AG08396 (cell line): ENCODE results near the gene EFNB2.

Source experiments
- DNase-seq: peaks from one replicate; pipeline ENCODE4 v3.0.0; 2012; ENCODE audit warnings: low spot score, mixed read lengths

The EFNB2 gene

DNA sequence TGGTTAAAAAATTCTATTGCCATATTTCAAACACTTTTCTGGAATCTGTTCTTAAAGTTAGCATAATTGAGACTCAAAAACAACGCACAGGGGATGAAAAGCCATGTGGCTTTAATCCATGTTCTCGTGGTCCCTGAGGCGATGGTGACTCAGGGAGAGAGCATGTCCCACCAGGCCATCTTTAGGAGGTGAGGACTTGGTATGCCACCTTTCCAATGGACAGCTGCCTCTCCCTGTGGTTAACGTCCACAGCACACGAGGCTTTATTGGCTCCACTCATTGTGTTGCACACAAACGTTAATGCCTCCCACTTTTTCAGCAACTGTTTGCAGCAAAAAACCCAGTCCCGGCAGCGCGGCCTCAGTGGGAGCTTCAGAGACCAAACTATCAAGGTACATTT lies 51.4 kb downstream of the EFNB2 start:
- no peak for DNase-seq

DNA sequence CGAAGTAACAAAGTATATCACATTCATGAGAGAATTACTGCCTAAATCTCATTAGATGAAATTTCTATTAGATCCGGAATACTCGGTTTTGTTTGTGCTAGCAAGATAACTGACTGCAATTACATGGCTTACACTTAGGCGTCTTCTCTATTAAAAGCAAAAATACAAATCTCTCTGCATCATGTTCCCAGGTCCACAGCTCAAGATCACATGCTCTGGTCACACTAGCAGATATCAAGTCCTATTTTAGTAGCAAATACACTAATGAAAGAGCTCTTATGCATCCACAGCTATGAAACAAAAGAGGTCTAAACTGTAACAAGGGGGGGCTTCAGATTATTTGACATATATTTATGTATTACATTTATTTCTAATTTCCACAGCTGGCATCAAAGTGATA lies 53.5 kb downstream of the EFNB2 start:
- DNase-seq = no peak

DNA sequence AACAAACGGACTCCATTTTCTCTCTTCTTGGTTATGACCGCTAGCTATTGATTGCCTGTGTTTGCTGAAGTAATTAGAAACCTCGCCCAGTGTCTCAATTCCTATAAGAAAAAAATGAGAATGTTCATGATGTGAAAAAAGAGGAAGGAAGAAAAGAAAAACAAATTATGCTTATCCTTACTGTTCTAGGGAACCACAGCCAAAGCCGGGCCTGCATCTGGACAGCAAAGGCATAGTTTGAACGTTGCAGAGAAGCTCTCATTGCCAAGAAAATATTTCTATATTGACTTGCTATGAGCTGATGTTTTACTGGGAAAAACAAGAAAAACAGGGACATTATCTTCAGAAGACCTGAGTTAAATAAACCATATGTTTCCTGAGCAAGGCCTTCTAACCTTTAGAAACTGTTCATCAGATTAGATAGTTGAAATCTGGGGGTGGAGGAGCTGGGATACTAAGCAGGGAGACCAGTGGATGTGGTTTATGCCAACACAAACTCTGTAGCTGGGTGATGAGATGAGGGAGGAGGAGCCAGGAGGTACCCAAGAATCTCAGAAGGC lies 55.0 kb downstream of the EFNB2 start:
- DNase-seq = no peak

- DNase-seq = no peak
These were observed 55.5 kb downstream of the EFNB2 start for GRCh38 chr13:106479929-106480328.

GRCh38 chr13:106478116-106478515 lies 57.3 kb downstream of the EFNB2 start:
- DNase-seq = no peak

GRCh38 chr13:106477303-106477702 lies 58.2 kb downstream of the EFNB2 start:
- DNase-seq = no peak

GRCh38 chr13:106475852-106476251 lies 59.6 kb downstream of the EFNB2 start:
- no peak for DNase-seq

GRCh38 chr13:106474912-106475311 lies 60.5 kb downstream of the EFNB2 start:
- no peak for DNase-seq

DNA sequence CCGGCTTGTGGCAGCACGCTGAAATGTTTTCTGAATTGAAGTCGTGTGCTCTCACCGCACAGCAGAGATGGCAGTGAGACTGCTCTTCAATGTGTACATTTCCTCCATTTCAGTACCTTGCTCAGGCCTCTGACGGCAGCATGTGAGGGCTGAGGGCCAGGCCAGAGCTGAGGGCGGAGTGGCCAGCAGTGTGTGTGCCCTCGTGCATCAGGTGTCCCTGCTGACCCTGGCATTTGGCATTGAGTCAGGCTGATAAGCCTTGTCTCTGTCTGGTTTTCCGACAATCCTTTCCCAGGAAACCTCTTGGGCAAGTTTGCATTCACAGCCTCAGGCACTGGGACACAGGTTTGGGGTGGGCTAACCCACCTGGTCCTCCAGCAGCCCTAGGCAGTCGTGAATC lies 62.3 kb downstream of the EFNB2 start:
- DNase-seq = no peak

DNA sequence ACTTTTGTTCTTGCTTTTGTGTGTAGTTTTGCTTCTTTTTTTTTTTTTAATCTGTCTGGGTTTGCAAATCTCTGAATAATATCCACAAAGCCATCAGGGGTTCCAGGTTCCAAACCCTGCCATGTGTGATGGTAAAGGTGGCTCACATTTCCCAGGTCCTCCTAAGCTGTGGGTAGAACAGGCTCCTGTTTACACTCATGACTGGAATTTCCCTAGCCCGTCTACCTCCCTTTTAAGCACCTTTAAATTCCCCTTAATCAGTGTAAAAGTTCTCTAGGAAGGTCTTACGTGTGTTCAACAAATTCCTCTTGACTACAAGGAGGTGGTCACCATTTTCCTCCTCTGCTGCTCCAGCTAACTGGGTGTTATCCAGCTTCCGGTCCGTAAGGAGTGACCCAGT lies 62.8 kb downstream of the EFNB2 start:
- no peak for DNase-seq

GRCh38 chr13:106471957-106472543 lies 63.4 kb downstream of the EFNB2 start:
- peak; percentile 79 for DNase-seq

DNA sequence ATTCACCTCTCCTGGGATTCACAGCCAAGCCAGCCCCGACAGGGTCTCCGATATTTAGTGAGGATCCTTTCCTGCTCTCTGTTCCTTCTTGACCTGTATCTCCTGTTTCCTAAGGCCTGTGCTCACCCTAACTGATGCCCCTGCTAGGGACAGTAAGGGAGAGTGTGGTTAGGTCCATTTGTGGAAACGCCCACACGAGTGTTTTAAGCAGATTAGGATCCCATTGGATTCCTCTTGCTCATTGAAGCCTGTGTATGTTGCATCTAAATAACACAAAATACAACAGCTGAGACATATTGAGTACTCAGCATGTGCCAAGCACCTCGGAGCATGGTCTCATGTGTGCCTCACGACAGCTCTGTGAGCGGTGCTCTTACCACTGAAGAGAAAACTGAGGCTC lies 64.9 kb downstream of the EFNB2 start:
- no peak for DNase-seq

- no peak for DNase-seq
These were observed 66.5 kb downstream of the EFNB2 start for GRCh38 chr13:106468744-106469590.

GRCh38 chr13:106468207-106468606 lies 67.3 kb downstream of the EFNB2 start:
- DNase-seq = no peak

- no peak for DNase-seq
These were observed 67.9 kb downstream of the EFNB2 start for GRCh38 chr13:106467427-106468122.

DNA sequence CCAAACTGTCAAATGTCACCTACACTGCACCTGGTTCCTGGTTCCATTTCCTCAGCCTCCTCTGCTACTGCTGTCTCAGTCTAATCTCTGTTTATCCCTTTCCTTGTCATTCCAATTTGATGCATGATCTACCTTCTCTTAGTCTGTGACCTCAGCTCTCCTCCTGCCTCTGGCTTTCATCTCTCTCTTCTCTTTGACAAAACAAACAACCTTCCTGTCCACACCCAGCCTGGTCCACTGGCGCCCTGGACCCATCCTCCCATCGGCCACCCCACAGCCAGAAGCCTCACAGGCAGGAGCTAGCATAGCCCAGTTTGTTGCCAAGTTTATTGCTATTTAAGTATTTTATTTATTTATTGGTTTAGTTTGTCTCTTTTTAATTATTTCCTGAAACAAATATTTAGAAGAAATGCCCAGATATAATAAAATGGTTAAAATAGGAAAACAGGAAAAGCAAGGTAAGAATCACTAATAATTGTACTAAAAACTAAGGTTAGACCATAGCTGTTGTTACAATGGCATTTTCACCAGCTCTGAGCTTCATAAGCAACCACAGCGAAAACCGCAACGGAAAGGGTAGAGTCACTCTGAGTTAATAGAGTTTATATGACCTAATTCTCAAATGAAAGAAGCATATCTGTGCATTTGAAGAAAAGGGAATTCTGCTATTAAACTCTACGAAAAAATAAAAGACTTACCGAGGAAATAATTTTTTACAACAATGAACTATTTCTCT lies 68.6 kb downstream of the EFNB2 start:
- DNase-seq = no peak

DNA sequence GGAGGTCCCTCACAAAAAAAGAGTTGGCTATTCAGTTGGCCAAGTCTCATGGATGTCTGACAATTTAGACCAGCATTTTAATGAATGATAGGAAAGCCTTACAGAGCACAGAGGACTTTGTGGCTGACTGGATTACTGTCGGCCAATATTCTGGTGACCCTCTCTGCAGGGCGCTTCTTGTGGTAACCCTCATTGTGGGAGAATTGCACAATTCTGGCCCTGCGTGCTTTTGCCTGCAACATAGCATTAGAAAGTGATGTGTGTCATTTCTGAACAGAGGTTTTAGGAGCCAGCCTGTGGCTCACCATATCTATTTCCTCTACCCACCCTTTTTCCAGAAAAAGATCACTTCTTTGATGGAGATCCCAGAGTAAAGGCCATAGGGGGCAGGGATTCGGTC lies 71.4 kb downstream of the EFNB2 start:
- no peak for DNase-seq

GRCh38 chr13:106462710-106463109 lies 72.8 kb downstream of the EFNB2 start:
- DNase-seq = no peak

GRCh38 chr13:106455777-106456176 lies 79.7 kb downstream of the EFNB2 start:
- DNase-seq = no peak

DNA sequence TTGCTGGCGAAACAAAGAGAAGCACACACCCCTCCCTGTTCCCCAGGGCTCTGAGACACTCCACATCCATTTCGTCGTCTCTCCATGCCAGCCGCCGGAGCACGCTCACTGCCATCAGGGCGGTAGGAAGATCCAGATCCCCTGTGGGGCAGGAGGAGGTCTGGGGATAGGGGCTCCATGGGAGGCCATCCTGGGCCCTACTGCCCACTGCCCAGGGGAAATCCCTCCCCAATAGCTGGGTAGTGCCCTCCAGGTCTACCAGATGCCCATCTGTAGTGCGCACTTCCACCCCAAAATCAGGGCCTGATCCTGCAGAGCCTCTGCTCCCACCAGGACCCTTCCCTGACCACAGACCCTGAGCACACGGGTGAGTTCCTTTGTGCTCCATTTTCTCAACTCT lies 80.3 kb downstream of the EFNB2 start:
- DNase-seq = no peak

GRCh38 chr13:106453101-106453500 lies 82.4 kb downstream of the EFNB2 start:
- no peak for DNase-seq

DNA sequence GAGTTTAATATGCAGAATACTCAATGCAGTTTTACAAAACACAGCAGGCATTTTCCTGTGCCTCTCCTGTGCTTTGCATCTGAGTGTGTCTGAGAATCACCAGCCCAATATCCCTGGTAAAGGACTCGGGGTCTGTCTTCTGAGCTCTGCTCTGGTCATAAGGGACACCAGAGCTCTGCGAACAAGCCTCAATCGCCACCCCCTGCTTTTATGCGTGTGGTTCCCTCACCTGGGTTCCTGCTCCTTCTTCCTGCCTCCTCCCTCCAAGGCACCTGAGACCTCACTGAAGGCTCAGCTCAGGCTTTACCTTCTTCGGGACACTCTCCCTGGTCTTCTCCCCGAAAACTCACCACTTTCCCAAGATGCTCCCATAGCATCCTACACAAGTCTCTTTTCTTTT lies 84.5 kb downstream of the EFNB2 start:
- no peak for DNase-seq
